ENCODE data around the gene LMF1.
A peak's percentile ranks its signal among the peaks of the same experiment; 100 is the strongest.
"Not testable (repeated sequence)": the region's sequence is repeated elsewhere in the genome, so short reads cannot be mapped to it uniquely, and the experiment has no call there.

The LMF1 gene

GRCh38 chr16:820044-820408 is 150.8 kb downstream of the LMF1 start:
- DNase-seq = not testable (repeated sequence)

GRCh38 chr16:819336-820043 is 151.3 kb downstream of the LMF1 start:
- no peak for DNase-seq

DNA sequence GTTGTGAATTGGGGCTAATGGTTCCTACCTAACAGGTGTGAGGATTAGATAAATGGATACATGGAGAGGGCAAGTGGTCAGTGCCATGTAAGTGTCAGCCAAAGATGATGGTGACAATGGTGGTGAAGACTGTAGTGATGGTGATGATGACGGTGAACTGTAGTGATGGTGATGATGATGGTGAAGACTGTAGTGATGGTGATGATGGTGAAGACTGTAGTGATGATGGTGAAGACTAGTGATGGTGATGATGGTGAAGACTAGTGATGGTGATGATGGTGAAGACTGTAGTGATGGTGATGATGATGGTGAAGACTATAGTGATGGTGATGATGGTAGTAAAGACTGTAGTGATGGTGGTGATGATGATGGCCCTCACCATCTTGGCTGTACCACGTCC is 152.2 kb downstream of the LMF1 start:
- no peak for DNase-seq

DNA sequence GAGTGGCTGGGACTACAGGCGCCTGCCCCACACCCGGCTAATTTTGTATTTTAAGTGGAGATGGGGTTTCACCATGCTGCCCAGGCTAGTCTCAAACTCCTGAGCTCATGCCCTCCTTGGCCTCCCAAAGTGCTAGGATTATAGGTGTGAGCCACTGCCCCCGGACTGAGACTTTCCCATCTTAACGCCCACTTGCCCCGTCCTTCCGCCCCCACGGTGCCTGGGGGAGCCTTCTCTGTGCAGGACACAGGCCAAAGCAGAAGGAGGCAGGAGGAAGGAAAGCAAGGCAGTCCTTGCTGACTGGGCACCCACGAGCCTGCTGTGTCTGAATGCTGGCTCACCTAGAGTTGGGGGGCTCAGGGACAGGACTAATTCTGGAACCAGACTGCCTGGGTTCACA is 152.7 kb downstream of the LMF1 start:
- DNase-seq = no peak

- DNase-seq = no peak
Observed at GRCh38 chr16:817001-817906, 153.5 kb downstream of the LMF1 start.

DNA sequence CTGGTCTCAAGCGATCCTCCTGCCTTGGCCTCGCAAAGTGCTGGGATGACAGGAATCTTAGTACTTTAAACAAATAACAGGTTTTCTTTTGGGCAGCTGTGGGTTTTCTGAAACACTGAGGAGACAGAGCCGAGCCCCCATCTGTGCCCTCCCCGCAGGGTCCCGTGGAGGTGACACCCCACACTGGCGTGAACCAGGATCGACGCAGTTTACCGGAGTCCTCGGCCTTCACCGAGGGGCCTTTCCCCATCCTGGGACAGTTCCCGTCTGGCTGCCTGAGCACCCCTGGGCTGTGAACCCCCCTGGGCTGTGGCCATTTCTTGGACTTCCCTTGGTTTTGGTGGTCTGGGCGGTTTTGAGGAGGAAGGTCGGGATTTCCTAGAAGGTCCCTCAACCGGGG is 154.9 kb downstream of the LMF1 start:
- DNase-seq = no peak

DNA sequence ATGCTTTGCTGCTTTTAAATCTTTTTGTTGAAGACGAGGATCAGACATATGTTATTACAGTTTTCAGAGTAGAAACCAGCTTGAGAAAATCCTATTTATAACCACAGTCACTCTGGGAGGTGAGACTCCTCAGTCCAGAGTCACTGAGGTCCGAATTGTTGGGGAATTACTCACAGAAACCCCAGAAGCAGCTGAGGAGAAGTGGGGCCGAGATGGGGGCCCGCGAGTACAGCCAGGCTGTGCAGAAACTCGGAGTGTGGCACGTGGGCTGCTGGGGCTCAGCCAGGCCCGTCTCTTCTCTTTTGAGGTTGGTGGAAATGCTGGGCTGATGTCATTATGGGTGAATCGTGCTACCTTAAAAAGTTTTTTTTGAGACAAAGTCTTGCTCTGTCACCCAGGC is 155.8 kb downstream of the LMF1 start:
- DNase-seq = peak; percentile 89

GRCh38 chr16:813916-814412 is 156.8 kb downstream of the LMF1 start:
- no peak for DNase-seq

GRCh38 chr16:813204-813915 is 157.4 kb downstream of the LMF1 start:
- no peak for DNase-seq

DNA sequence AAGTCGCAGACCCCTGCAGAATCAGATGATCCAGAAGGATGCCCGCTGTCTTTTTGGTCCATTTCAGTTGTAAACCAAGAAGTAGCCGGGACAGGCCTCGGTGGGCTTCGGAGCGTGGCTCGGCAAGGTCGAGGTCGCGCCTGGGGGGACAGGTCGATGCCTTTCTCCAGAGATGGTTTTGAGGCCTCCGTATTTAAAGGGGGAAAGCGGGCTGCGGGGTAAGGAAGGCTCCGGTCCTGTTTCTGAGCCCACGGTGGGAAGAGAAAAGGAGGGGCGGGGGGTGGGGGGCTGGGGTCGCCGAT is 162.7 kb downstream of the LMF1 start:
- DNase-seq = no peak

DNA sequence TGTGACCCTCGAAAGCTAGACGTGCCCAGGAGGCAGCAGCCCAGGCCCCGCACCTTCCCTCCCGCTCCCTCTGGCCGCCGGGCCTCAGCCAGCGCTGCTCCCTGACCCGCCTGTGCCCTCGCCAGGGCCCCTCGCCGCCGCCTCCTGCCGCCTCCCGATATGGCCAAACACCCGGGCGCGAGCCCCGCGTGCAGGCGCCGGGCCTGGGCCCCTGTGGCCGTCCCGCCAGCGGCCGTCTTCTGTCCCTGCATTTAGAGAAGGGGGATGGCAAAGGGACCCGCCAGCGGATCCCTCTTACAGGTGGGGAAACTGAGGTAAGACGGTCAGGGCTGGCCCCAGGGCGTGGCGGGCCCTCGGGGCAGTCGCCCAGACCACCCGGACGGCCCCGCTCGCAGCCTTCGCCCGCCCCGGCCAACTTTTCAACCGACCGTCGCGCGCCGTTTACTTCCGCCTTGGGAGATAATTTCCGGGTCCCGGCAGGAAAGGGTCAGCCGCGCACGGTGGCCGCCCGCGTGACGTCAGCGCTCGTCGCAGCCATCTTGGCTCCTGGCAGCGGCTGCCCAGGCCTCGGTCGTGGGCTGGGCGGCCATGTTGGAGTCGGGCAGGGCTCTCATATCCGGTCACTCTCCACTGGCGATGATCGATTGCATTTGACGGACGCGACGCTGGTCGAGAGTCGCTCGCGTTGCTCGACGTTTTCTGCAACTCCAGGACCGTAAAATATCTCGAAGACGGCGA is 163.3 kb downstream of the LMF1 start:
- peak; percentile 81 for DNase-seq

GRCh38 chr16:805474-805873 is 165.3 kb downstream of the LMF1 start:
- no peak for DNase-seq

DNA sequence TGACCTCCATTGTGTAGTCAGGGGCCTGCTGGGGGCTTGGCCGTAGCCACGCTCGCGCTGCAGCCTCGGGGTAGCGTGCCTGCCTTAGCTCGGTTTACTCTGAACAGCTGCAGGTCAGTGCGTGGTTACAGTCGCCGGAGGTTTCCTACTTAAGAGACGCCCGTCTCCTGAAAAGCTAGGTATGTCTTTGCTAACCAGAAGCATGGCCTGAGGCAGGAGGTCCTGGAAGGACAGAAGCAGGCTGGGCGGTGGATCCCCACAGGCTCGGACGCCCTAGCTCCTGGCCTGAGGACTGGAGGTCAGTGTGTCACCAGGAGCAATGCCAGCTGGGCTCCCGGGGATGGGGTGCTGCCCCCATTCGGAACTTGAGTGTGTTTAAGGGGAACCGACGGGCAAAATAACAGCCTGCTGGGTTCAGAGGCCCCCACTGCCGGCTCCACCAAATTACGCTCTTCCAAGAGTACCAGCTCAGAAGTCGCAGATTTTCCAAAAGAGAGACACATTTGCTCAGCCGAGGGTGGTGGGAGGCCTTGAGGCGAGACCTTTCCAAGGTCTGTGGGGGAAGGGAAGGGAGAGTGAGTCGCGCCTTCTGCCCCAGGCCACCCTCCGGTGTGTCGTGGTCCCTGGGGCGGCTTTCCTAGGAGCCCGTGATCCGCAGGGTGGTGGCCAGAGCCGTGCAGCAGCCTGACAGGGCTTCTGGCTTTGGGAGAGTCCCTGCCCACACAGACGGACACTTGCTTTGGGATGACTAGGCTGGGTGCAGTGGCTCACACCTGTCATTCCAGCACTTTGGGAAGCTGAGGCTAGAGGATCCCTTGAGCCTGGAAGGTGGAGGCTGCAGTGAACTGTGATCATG is 166.4 kb downstream of the LMF1 start:
- DNase-seq = no peak

DNA sequence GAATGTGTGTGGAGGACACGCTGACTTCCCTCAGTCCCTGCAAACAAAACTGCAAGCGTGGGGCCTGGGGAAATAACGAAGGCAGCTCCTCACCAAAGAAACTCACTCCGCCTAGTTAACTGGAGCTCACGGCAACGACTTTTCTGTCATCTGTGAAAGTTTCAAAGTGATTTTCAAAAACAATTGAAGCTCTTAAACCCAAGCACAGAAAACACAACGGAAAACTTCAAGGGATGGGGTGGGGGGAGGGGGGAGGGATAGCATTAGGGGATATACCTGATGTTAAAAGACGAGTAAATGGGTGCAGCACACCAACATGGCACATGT is 167.1 kb downstream of the LMF1 start:
- no peak for DNase-seq

Data from HCEC 1CT (cell line).